ENCODE results near the gene ZSWIM3. TPM values are rescaled to one million over a fixed set of nuclear protein-coding genes. Genes with fewer than 3 reads are reported as not detected.

The ZSWIM3 gene
- total and polyA plus RNA-seq, 2 of the 13 experiments (the other 11 are each of a cell fraction or from before 2014, with no cell fraction given) = 5.2 to 5.8 TPM

GRCh38 chr20:45812157-45813005 lies 45.0 kb upstream of the ZSWIM3 start, which contains the start of gene UBE2C (continued):
- TF ChIP-seq RELA (CRISPR knock-in tag; IDR thresholded peaks at IDR 0.05) (no peak), RBM39 (IDR thresholded peaks at IDR 0.05; ENCODE audit: low read depth, low read length, poor library complexity, severe bottlenecking) (peak; percentile 68), JUNB (CRISPR knock-in tag; IDR thresholded peaks at IDR 0.05; ENCODE audit: borderline replicate concordance) (peak; percentile 26; the same call in 1 of the 2 replicates), TCF12 (IDR thresholded peaks at IDR 0.05) (no peak), TCF12 (CRISPR knock-in tag; IDR thresholded peaks at IDR 0.05) (no peak), SETDB1 (CRISPR knock-in tag; IDR thresholded peaks at IDR 0.05; ENCODE audit: borderline replicate concordance) (no peak), POLR2AphosphoS2 (IDR thresholded peaks at IDR 0.05; ENCODE audit: low read depth, low read length) (no peak), ZNF547 (CRISPR knock-in tag; IDR thresholded peaks at IDR 0.05) (0 out of 2 replicates have a peak, but pooled peaks have one; percentile 22), KLF16 (CRISPR knock-in tag; IDR thresholded peaks at IDR 0.05) (peak in 1 of 2 experiments; percentile 40; a peak in 1 of 4 replicates), MIXL1 (CRISPR knock-in tag; IDR thresholded peaks at IDR 0.05) (no peak), ZSCAN20 (CRISPR knock-in tag; IDR thresholded peaks at IDR 0.05; ENCODE audit: borderline replicate concordance) (peak; percentile 58; the same call in 1 of the 2 replicates), ZNF709 (CRISPR knock-in tag; IDR thresholded peaks at IDR 0.05) (peak; percentile 83), HOXA7 (CRISPR knock-in tag; IDR thresholded peaks at IDR 0.05) (peak; percentile 22; the same call in 1 of the 2 replicates), ARNT (IDR thresholded peaks at IDR 0.05) (no peak), ZNF317 (CRISPR knock-in tag; IDR thresholded peaks at IDR 0.05) (no peak), ZFY (CRISPR knock-in tag; IDR thresholded peaks at IDR 0.05) (peak; percentile 89), SIN3B (IDR thresholded peaks at IDR 0.05; ENCODE audit: low read length) (peak; percentile 94), PAF1 (CRISPR knock-in tag; IDR thresholded peaks at IDR 0.05) (peak; percentile 76; the same call in 1 of the 2 replicates), ZNF367 (CRISPR knock-in tag; IDR thresholded peaks at IDR 0.05; ENCODE audit: borderline replicate concordance) (peak; percentile 26; the same call in 1 of the 2 replicates), ZNF446 (CRISPR knock-in tag; IDR thresholded peaks at IDR 0.05) (no peak), PBX2 (CRISPR knock-in tag; IDR thresholded peaks at IDR 0.05) (peak; percentile 90), NCOA1 (CRISPR knock-in tag; IDR thresholded peaks at IDR 0.05) (no peak), GTF2F1 (IDR thresholded peaks at IDR 0.05; ENCODE audit: low read length) (no peak), TP53 (CRISPR knock-in tag; conservative IDR thresholded peaks at IDR 0.05) (no peak), TOE1 (CRISPR knock-in tag; IDR thresholded peaks at IDR 0.05) (no peak), TFDP2 (CRISPR knock-in tag; IDR thresholded peaks at IDR 0.05) (peak; percentile 99), PRDM4 (CRISPR knock-in tag; IDR thresholded peaks at IDR 0.05; ENCODE audit: borderline replicate concordance) (no peak)

Measured in HepG2 (cell line).